Spleen (tissue), 11 donors: ENCODE data around the gene GTF3C6. TPM values are rescaled to one million over a fixed set of nuclear protein-coding genes. Genes with fewer than 3 reads are reported as not detected.
A peak's percentile ranks its signal among the peaks of the same experiment; 100 is the strongest.
"Not testable (repeated sequence)": the region's sequence is repeated elsewhere in the genome, so short reads cannot be mapped to it uniquely, and the experiment has no call there.

Source experiments
- DNase-seq: peaks from one replicate; pipeline ENCODE4 v3.0.0-alpha.2; 2020
- H3K27ac ChIP-seq, 8 donors: fragments of 200-600 bp; sonication (generic) in 7 of 8; 1 replicate in 4 of 8; 2 replicates in 4 of 8; pipeline versions ENCODE4 v1.5.0 to v1.8.0; 2016 to 2021; ENCODE audit warnings: inconsistent platforms in 4 of 8, mild to moderate bottlenecking in 4 of 8, moderate library complexity in 1 of 8
- H3K27me3 ChIP-seq, 7 donors: fragments of 200-600 bp; sonication (generic) in 6 of 7; replicated peaks in 1 of 7; 1 replicate in 4 of 7; 2 replicates in 3 of 7; pipeline versions ENCODE4 v1.5.0 to v1.8.0; 2016 to 2021; ENCODE audit warnings: inconsistent platforms in 3 of 7, mild to moderate bottlenecking in 1 of 7
- H3K36me3 ChIP-seq, 6 donors: fragments of 200-600 bp; sonication (generic) in 5 of 6; 1 replicate in 4 of 6; 2 replicates in 2 of 6; pipeline versions ENCODE4 v1.5.0 to v1.8.0; 2016 to 2021; ENCODE audit warnings: inconsistent platforms in 2 of 6
- H3K4me1 ChIP-seq, 6 donors: fragments of 200-600 bp; sonication (generic) in 5 of 6; 1 replicate in 3 of 6; 2 replicates in 3 of 6; pipeline versions ENCODE4 v1.5.0 to v1.8.0; 2016 to 2021; ENCODE audit warnings: inconsistent platforms in 3 of 6
- H3K4me3 ChIP-seq, 8 donors: fragments of 200-600 bp; sonication (generic) in 7 of 8; 1 replicate in 4 of 8; 2 replicates in 4 of 8; pipeline versions ENCODE4 v1.5.0 to v1.8.0; 2016 to 2021; ENCODE audit warnings: inconsistent platforms in 4 of 8, mild to moderate bottlenecking in 4 of 8, moderate library complexity in 2 of 8
- H3K9me3 ChIP-seq, 8 donors: fragments of 200-600 bp; sonication (generic) in 7 of 8; 1 replicate in 4 of 8; 2 replicates in 4 of 8; pipeline versions ENCODE4 v1.5.0 to v1.8.0; 2016 to 2021; ENCODE audit warnings: inconsistent platforms in 4 of 8
- CTCF ChIP-seq, 11 experiments: fragments of 200-600 bp in 7 of 11; fragments of 450-650 bp in 4 of 11; sonication (generic) in 4 of 11; IDR thresholded peaks in 8 of 11; conservative IDR thresholded peaks in 3 of 11; 1 replicate in 7 of 11; 2 replicates in 4 of 11; pipeline versions ENCODE4 v1.4.0 to v1.8.0; 2016 to 2021; ENCODE audit warnings: antibody characterized with exemption in 11 of 11, inconsistent platforms in 4 of 11, mild to moderate bottlenecking in 1 of 11
- POLR2A ChIP-seq, 3 donors: fragments of 450-650 bp; IDR thresholded peaks; one replicate each; pipeline ENCODE4 v1.5.1; 2017; ENCODE audit warnings: antibody characterized with exemption in 3 of 3, mild to moderate bottlenecking in 1 of 3
- POLR2AphosphoS5 ChIP-seq, 3 donors: sonication (generic); formaldehyde crosslinking; IDR thresholded peaks; one replicate each; pipeline ENCODE4 v1.5.1; 2017; ENCODE audit warnings: antibody characterized with exemption in 3 of 3
- WGBS, 5 donors: extraction: QIAGEN DNeasy Blood & Tissue Kit in 3 of 5; methylation state at CpG; one replicate each; pipeline versions ENCODE4 v1.1.5 to v1.1.7; 2013 to 2018; 5-methylcytosine and 5-hydroxymethylcytosine counted together
- intact Hi-C: fragments of 100-400 bp; cut with DNase I; formaldehyde crosslinking; loops from one replicate; pipeline ENCODE4 v1.15.0; 2023; ENCODE audit warnings: low total_unique reads
- polyA plus RNA-seq, 3 donors: library from polyadenylated mRNA; stranded (reverse); fragments of 200-250 nt; gene quantifications; one replicate each; pipeline ENCODE4 v1.2.1, GENCODE V29; 2013
- total RNA-seq, 7 donors: library from RNA; depleted of rRNA in 3 of 7; stranded (reverse); fragments of >200 nt in 3 of 7; fragmentation: NEBNext Ultra II Directional in 4 of 7; extraction: Animal tissue kit (Norgen Biotek cat#: 25700) in 4 of 7; gene quantifications; one replicate each; pipeline versions ENCODE4 v1.1.0 to v1.2.1, GENCODE V29; 2016 to 2021
- donor health status: healthy with polysubstance abuse.
- donor health status: DM: no; HTN: no; CAD: no; lungs with moderate emphysema.
- donor health status: DM: no; HTN: no; CAD: no.
- donor health status: Bipolar disorder and iron deficiency.
- donor health status: healthy.
- donor health status: DM: no; HTN: no; CAD: no.
- donor health status: DM: yes; HTN: yes; CAD: no.

GTF3C6 gene
- total and polyA plus RNA-seq, 10 donors = 27.7 to 61.5 (median 46.4) TPM

- intact Hi-C loops = loop anchor here (10.0 kb wide), 1 partner anchor 136 kb away; the partner anchor contains the start of gene CDK19
- Histone ChIP-seq H3K36me3 (no peaks in the 10 kb centered on the region), H3K9me3 (no peaks in the 10 kb centered on the region), H3K4me1 (peaks cover 0 to 8% (median 5%) of the 10 kb centered on the region in 6 donors), H3K27ac (no peak overlapping the region), H3K27me3 (no peaks in the 10 kb centered on the region), H3K4me3 (no peak overlapping the region)
- WGBS, 5 donors = 27 to 46% (median 28%) methylated on average over 1 of the region's 1 CpG
- TF ChIP-seq CTCF (IDR thresholded peaks at IDR 0.05 in 8 of 11, conservative IDR thresholded peaks at IDR 0.05 in 3 of 11) (no peak), POLR2A (IDR thresholded peaks at IDR 0.05) (no peak), POLR2AphosphoS5 (IDR thresholded peaks at IDR 0.05) (no peak)
- no peak for DNase-seq
Measured at GRCh38 chr6:110951008-110951407, 7.5 kb upstream of the GTF3C6 start.

DNA sequence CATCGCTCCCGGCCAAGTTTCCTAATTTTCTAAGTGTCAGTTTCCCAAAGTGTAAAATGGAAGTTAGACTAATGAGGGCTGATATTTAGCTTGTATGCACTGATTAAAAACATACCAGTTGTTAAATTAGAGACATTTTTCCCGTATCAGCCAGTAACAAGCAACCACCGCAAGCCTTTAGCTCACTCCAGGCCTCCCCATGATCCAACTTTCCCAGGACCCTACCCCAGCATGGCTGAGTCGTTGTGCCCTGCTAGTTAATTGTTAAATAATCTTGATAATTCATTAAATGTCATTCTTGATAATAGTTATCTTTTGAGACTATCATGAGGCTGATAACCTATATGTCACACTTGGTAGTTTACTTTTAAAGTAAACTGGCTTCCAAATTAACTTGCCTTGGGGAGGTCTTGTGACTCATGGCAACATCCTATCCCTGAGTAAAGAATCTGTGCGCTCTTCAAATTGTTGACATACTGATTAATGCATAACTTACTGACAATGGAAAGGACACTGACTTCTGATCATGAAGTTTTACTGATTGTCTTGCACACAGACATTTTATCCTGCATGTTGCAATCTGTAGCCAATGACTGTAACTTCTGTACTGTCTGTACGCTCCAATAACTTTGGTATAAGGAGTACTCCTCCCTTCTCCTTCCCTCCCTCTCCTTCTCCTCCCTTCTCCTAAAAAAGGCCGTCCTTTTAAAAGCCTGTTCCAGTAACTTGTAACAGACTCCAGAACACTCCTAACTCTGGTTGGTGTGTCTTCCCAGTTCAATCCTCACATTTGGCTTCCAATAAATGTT, 6.3 kb upstream of the GTF3C6 start:
- intact Hi-C loops = loop anchor here (10.0 kb wide), 1 partner anchor 137 kb away; the partner anchor contains the start of gene CDK19
- no peaks in the 10 kb centered on the region for H3K9me3 ChIP-seq
- H3K27me3 ChIP-seq = no peaks in the 10 kb centered on the region
- DNase-seq = no peak
- TF ChIP-seq POLR2A (IDR thresholded peaks at IDR 0.05) (no peak), POLR2AphosphoS5 (IDR thresholded peaks at IDR 0.05) (no peak), CTCF (IDR thresholded peaks at IDR 0.05 in 8 of 11, conservative IDR thresholded peaks at IDR 0.05 in 3 of 11) (no peak)
- H3K4me1 ChIP-seq = peaks cover 0 to 9% (median 5%) of the 10 kb centered on the region in 6 donors
- WGBS, 5 donors = 73 to 86% (median 78%) methylated on average over 8 of the region's 8 CpGs
- peak overlapping the region in 1 of 8 donors; percentile 41 for H3K27ac ChIP-seq
- H3K36me3 ChIP-seq = no peaks in the 10 kb centered on the region
- H3K4me3 ChIP-seq = no peak overlapping the region

GRCh38 chr6:110953633-110954303, 4.7 kb upstream of the GTF3C6 start:
- Histone ChIP-seq H3K4me1 (peaks cover 0 to 20% (median 14%) of the 10 kb centered on the region in 6 donors), H3K9me3 (no peaks in the 10 kb centered on the region), H3K36me3 (no peaks in the 10 kb centered on the region), H3K27me3 (no peaks in the 10 kb centered on the region), H3K27ac (no peak overlapping the region), H3K4me3 (no peak overlapping the region)
- 80 to 90% (median 89%) methylated on average over 6 of the region's 6 CpGs for WGBS, 5 donors
- intact Hi-C loops = loop anchor here (10.0 kb wide), 1 partner anchor 139 kb away; the partner anchor contains the start of gene CDK19
- TF ChIP-seq POLR2AphosphoS5 (IDR thresholded peaks at IDR 0.05) (no peak), CTCF (IDR thresholded peaks at IDR 0.05 in 8 of 11, conservative IDR thresholded peaks at IDR 0.05 in 3 of 11) (no peak), POLR2A (IDR thresholded peaks at IDR 0.05) (no peak)
- no peak for DNase-seq

GRCh38 chr6:110960014-110960390, 1.5 kb downstream of the GTF3C6 start:
- DNase-seq = no peak
- Histone ChIP-seq H3K36me3 (peaks cover 0 to 47% (median 40%) of the 10 kb centered on the region in 6 donors), H3K27ac (peak overlapping the region in 2 of 8 donors; percentile 91 to 95), H3K9me3 (no peaks in the 10 kb centered on the region), H3K27me3 (no peaks in the 10 kb centered on the region), H3K4me3 (no peak overlapping the region), H3K4me1 (peaks cover 0 to 28% (median 19%) of the 10 kb centered on the region in 6 donors)
- TF ChIP-seq CTCF (IDR thresholded peaks at IDR 0.05 in 8 of 11, conservative IDR thresholded peaks at IDR 0.05 in 3 of 11) (no peak), POLR2A (IDR thresholded peaks at IDR 0.05) (no peak), POLR2AphosphoS5 (IDR thresholded peaks at IDR 0.05) (no peak)
- intact Hi-C loops = no loop called here

DNA sequence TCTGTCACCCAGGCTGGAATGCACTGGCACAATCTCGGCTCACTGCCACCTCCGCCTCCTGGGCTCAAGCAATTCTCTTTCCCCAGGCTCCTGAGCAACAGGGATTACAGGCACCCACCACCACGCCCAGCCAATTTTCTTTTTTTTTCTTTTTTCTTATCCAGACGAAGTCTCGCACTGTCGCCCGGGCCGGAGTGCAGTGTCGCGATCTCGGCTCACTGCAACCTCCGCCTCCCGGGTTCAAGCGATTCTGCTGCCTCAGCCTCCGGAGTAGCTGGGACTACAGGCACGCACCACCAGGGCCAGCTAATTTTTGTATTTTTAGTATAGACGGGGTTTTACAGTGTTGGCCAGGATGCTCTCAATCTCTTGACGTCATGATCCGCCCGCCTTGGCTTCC, 4.1 kb downstream of the GTF3C6 start:
- H3K27me3 ChIP-seq, H3K27ac ChIP-seq, intact Hi-C loops, DNase-seq, H3K4me3 ChIP-seq, H3K9me3 ChIP-seq: not testable (repeated sequence)
- Histone ChIP-seq H3K36me3 (peaks cover 0 to 73% (median 62%) of the 10 kb centered on the region in 6 donors), H3K4me1 (peaks cover 0 to 23% (median 17%) of the 10 kb centered on the region in 6 donors)
- 92 to 98% (median 97%) methylated on average over 20 of the region's 20 CpGs for WGBS, 5 donors
